Breast epithelium (tissue), 4 donors: Measurements from ENCODE around the gene TFB1M. TPM values are rescaled to one million over a fixed set of nuclear protein-coding genes. Genes with fewer than 3 reads are reported as not detected.

Source experiments
- DNase-seq, 2 donors: peaks; one replicate each; pipeline ENCODE4 v3.0.0-alpha.2; 2019; ENCODE audit warnings: low spot score in 2 of 2
- H3K27ac ChIP-seq, 2 donors: fragments of 200-600 bp; sonication (generic) in 1 of 2; one replicate each; pipeline ENCODE4 v1.5.1; 2016 to 2019; ENCODE audit warnings: mild to moderate bottlenecking in 1 of 2
- H3K27me3 ChIP-seq, 2 donors: fragments of 200-600 bp; sonication (generic) in 1 of 2; one replicate each; pipeline versions ENCODE4 v1.5.1 to v1.6.0; 2017 to 2019; ENCODE audit warnings: control low read depth in 1 of 2, mild to moderate bottlenecking in 1 of 2
- H3K36me3 ChIP-seq: fragments of 200-600 bp; one replicate; pipeline ENCODE4 v1.5.1; 2019
- H3K4me1 ChIP-seq, 2 donors: fragments of 200-600 bp; sonication (generic); one replicate each; pipeline ENCODE4 v1.5.1; 2016 to 2019; ENCODE audit warnings: control low read depth in 1 of 2
- H3K4me3 ChIP-seq, 3 donors: fragments of 200-600 bp; sonication (generic); 1 replicate in 2 of 3; 2 replicates in 1 of 3; pipeline ENCODE4 v1.5.1; 2016 to 2019; ENCODE audit warnings: mild to moderate bottlenecking in 3 of 3, moderate library complexity in 2 of 3
- H3K9me3 ChIP-seq, 2 donors: fragments of 200-600 bp; sonication (generic) in 1 of 2; one replicate each; pipeline ENCODE4 v1.5.1; 2016 to 2019; ENCODE audit warnings: control low read depth in 1 of 2
- CTCF ChIP-seq, 3 donors: fragments of 450-650 bp; IDR thresholded peaks; one replicate each; pipeline ENCODE4 v1.5.1; 2016 to 2017; ENCODE audit warnings: antibody characterized with exemption in 3 of 3, mild to moderate bottlenecking in 3 of 3, moderate library complexity in 3 of 3
- POLR2A ChIP-seq: fragments of 450-650 bp; IDR thresholded peaks from one replicate; pipeline ENCODE4 v1.6.1; 2016; ENCODE audit warnings: antibody characterized with exemption, mild to moderate bottlenecking, moderate library complexity
- POLR2AphosphoS5 ChIP-seq, 3 donors: sonication (generic); formaldehyde crosslinking; IDR thresholded peaks; one replicate each; pipeline ENCODE4 v1.6.1; 2017; ENCODE audit warnings: antibody characterized with exemption in 3 of 3
- intact Hi-C: fragments of 100-400 bp; cut with DNase I; formaldehyde crosslinking; loops from one replicate; pipeline ENCODE4 v1.15.1; 2023; ENCODE audit warnings: low total_unique reads
- total RNA-seq, 3 donors: library from RNA; depleted of rRNA; stranded (reverse); fragments of >200 nt; gene quantifications; one replicate each; pipeline ENCODE4 v1.1.0, GENCODE V29; 2016

TFB1M gene
- total RNA-seq, 3 donors from 2014 or later: 9.9 to 28.5 (median 18.4) TPM

GRCh38 chr6:155351273-155352129 is 37.2 kb upstream of the TFB1M start:
- Histone ChIP-seq H3K9me3 (peaks cover 21 to 30% of the 10 kb centered on the region in 2 donors), H3K36me3 (no peaks in the 10 kb centered on the region), H3K27me3 (no peaks in the 10 kb centered on the region), H3K4me1 (no peaks in the 10 kb centered on the region), H3K4me3 (no peak overlapping the region), H3K27ac (no peak overlapping the region)
- intact Hi-C loops: no loop called here
- DNase-seq: no peak
- TF ChIP-seq POLR2A (no peak), CTCF (IDR thresholded peaks at IDR 0.05) (no peak), POLR2AphosphoS5 (IDR thresholded peaks at IDR 0.05) (no peak)

GRCh38 chr6:155349956-155350355 is 35.7 kb upstream of the TFB1M start:
- H3K27me3 ChIP-seq: no peaks in the 10 kb centered on the region
- TF ChIP-seq POLR2AphosphoS5 (IDR thresholded peaks at IDR 0.05): no peak
- no peak for TF ChIP-seq POLR2A
- no peak for TF ChIP-seq CTCF (IDR thresholded peaks at IDR 0.05)
- intact Hi-C loops: no loop called here
- H3K9me3 ChIP-seq: peaks cover 21 to 30% of the 10 kb centered on the region in 2 donors
- no peak overlapping the region for H3K4me3 ChIP-seq
- H3K36me3 ChIP-seq: no peaks in the 10 kb centered on the region
- H3K4me1 ChIP-seq: no peaks in the 10 kb centered on the region
- no peak for DNase-seq
- no peak overlapping the region for H3K27ac ChIP-seq

GRCh38 chr6:155349129-155349528 is 34.8 kb upstream of the TFB1M start:
- intact Hi-C loops: no loop called here
- no peak overlapping the region for H3K4me3 ChIP-seq
- H3K27ac ChIP-seq: no peak overlapping the region

GRCh38 chr6:155347800-155348199 is 33.5 kb upstream of the TFB1M start:
- intact Hi-C loops: no loop called here
- Histone ChIP-seq H3K36me3 (no peaks in the 10 kb centered on the region), H3K4me1 (no peaks in the 10 kb centered on the region), H3K27me3 (no peaks in the 10 kb centered on the region), H3K9me3 (peaks cover 2 to 12% of the 10 kb centered on the region in 2 donors), H3K27ac (no peak overlapping the region), H3K4me3 (no peak overlapping the region)
- no peak for DNase-seq
- TF ChIP-seq CTCF (IDR thresholded peaks at IDR 0.05): no peak
- no peak for TF ChIP-seq POLR2AphosphoS5 (IDR thresholded peaks at IDR 0.05)
- TF ChIP-seq POLR2A: no peak

More at GRCh38 chr6:155349129-155349528, 34.8 kb upstream of the TFB1M start:
- no peaks in the 10 kb centered on the region for H3K36me3 ChIP-seq
- DNase-seq: no peak
- H3K9me3 ChIP-seq: peaks cover 15 to 22% of the 10 kb centered on the region in 2 donors
- TF ChIP-seq POLR2AphosphoS5 (IDR thresholded peaks at IDR 0.05) (no peak), CTCF (IDR thresholded peaks at IDR 0.05) (no peak), POLR2A (no peak)
- no peaks in the 10 kb centered on the region for H3K27me3 ChIP-seq
- no peaks in the 10 kb centered on the region for H3K4me1 ChIP-seq

GRCh38 chr6:155346957-155347356 is 32.7 kb upstream of the TFB1M start:
- peaks cover 0 to 12% of the 10 kb centered on the region in 2 donors for H3K9me3 ChIP-seq
- H3K27me3 ChIP-seq: no peaks in the 10 kb centered on the region
- intact Hi-C loops: no loop called here
- no peaks in the 10 kb centered on the region for H3K4me1 ChIP-seq
- no peaks in the 10 kb centered on the region for H3K36me3 ChIP-seq
- no peak overlapping the region for H3K27ac ChIP-seq
- no peak overlapping the region for H3K4me3 ChIP-seq
- TF ChIP-seq POLR2AphosphoS5 (IDR thresholded peaks at IDR 0.05) (no peak), CTCF (IDR thresholded peaks at IDR 0.05) (no peak)
- DNase-seq: no peak
